AG04450 (cell line): ENCODE results near the gene AQP2. TPM values are rescaled to one million over a fixed set of nuclear protein-coding genes. Genes with fewer than 3 reads are reported as not detected.

Experiments
- CTCF ChIA-PET: fragments of 300-600, 350-600 bp; formaldehyde crosslinking; extraction: SDS; loops from one replicate; lab custom pipeline; 2022; ENCODE audit warnings: antibody characterized with exemption, inconsistent platforms; lab: Charles Lee
- POLR2A ChIA-PET: fragments of 350-600 bp; formaldehyde crosslinking; extraction: SDS; loops from one replicate; lab custom pipeline; 2021; ENCODE audit warnings: antibody characterized with exemption, inconsistent platforms; lab: Yijun Ruan, JAX
- DNase-seq: peaks from one replicate; pipeline ENCODE4 v3.0.0-alpha.2; 2011; ENCODE audit warnings: low read depth, low spot score
- H3K27ac ChIP-seq: one replicate; pipeline ENCODE4 v1.5.1; 2012; ENCODE audit warnings: low read depth, low read length, control low read depth
- H3K27me3 ChIP-seq: one replicate; pipeline ENCODE4 v1.6.0; 2012; ENCODE audit warnings: low read length; ENCODE audit not compliant: control insufficient read depth, insufficient read depth
- H3K4me3 ChIP-seq: 2 replicates; pipeline ENCODE4 v1.5.1; 2011; ENCODE audit warnings: mild to moderate bottlenecking, low read depth, low read length, control low read depth
- H3K9me3 ChIP-seq: 2 replicates; pipeline ENCODE4 v1.5.1; 2012; ENCODE audit warnings: low read length; ENCODE audit not compliant: control insufficient read depth, insufficient read depth
- polyA plus RNA-seq: library from polyadenylated mRNA; depleted of rRNA; stranded (reverse); fragments of >200 nt; gene quantifications from 2 replicates; pipeline ENCODE4 v1.2.3, GENCODE V29; 2011
- TF ChIP-seq, protein P1 (sequence below): IDR thresholded peaks from 2 replicates; pipeline ENCODE4 v1.5.1; 2011; ENCODE audit warnings: low read depth, low read length, control low read depth, inconsistent platforms

Gene AQP2
- polyA plus RNA-seq, 1 experiment: not detected

DNA sequence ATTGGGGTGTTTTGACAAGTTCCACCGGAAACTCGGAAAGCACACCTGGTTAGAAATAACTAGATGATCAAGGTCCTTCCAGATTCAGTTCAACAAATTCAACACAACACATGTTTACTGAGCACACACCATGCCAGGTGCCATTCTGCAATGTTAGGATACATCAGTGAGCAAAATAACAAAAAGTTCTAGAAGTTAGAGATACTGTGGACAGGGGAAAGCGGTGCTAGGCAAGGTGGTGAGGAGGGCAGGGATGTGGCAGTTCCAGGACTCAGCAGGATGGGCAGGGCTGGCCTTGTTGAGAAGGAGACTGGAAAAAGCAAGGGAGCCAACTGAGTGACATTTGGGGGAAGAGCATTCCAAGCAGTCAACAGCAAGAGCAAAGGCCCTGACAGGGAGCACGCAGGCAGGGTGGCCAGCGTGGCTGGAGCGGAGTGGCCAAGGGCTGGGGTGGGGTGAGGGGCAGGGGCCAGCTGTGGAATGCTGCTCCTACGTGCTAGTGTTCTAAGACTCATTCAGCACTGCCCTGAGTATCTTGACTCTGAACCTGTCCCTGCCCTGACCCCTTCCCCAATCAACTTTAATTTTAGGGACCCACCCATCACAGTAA lies 27.4 kb upstream of the AQP2 start:
- CTCF ChIA-PET: interaction anchor here (2.0 kb wide), 1 partner anchor 23 kb away, joined by 5 read pairs; no protein-coding TSS in a partner anchor
- TF ChIP-seq, protein P1, sequence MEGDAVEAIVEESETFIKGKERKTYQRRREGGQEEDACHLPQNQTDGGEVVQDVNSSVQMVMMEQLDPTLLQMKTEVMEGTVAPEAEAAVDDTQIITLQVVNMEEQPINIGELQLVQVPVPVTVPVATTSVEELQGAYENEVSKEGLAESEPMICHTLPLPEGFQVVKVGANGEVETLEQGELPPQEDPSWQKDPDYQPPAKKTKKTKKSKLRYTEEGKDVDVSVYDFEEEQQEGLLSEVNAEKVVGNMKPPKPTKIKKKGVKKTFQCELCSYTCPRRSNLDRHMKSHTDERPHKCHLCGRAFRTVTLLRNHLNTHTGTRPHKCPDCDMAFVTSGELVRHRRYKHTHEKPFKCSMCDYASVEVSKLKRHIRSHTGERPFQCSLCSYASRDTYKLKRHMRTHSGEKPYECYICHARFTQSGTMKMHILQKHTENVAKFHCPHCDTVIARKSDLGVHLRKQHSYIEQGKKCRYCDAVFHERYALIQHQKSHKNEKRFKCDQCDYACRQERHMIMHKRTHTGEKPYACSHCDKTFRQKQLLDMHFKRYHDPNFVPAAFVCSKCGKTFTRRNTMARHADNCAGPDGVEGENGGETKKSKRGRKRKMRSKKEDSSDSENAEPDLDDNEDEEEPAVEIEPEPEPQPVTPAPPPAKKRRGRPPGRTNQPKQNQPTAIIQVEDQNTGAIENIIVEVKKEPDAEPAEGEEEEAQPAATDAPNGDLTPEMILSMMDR: no peak
- Histone ChIP-seq H3K9me3 (no peaks in the 10 kb centered on the region), H3K27me3 (peaks cover 3% of the 10 kb centered on the region), H3K4me3 (no peak overlapping the region), H3K27ac (no peak overlapping the region)
- POLR2A ChIA-PET: no interaction called here
- no peak for DNase-seq

DNA sequence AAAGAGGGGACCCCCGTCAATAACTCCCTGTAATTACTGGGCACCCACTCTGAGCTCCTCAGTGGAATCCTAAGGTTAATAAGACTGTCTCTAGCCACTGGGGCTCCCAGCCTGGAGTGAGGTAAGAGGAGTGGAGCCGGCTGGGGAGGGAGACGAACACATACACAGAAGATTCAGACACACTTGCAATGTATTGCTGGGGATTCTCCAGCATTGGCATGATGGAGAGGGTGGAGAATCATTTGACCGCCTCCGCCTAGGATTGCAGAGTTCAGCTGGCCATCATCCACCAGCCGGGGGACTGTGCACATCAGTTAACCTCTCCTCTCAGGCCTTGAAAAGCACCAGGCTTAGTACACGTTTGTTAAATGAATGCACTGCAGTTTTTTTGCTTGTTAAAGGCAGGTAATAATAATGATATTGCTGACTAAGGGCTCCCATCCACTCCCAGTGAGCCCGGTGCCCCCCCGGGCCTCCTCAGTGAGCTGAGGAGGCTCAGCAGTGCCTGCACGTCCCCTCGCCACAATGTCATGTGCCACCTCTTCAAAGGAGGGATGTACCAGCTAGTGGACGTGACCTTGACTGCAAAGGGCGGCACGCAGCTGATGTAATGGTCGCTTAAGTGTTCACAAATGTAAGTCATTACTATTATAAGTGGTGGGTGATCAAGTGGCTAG lies 26.5 kb upstream of the AQP2 start:
- no peak for DNase-seq
- TF ChIP-seq, protein P1: no peak
- CTCF ChIA-PET: interaction anchor here (2.0 kb wide), 1 partner anchor 22 kb away, joined by 5 read pairs; no protein-coding TSS in a partner anchor
- Histone ChIP-seq H3K9me3 (no peaks in the 10 kb centered on the region), H3K27ac (no peak overlapping the region), H3K27me3 (no peaks in the 10 kb centered on the region), H3K4me3 (no peak overlapping the region)
- POLR2A ChIA-PET: no interaction called here

DNA sequence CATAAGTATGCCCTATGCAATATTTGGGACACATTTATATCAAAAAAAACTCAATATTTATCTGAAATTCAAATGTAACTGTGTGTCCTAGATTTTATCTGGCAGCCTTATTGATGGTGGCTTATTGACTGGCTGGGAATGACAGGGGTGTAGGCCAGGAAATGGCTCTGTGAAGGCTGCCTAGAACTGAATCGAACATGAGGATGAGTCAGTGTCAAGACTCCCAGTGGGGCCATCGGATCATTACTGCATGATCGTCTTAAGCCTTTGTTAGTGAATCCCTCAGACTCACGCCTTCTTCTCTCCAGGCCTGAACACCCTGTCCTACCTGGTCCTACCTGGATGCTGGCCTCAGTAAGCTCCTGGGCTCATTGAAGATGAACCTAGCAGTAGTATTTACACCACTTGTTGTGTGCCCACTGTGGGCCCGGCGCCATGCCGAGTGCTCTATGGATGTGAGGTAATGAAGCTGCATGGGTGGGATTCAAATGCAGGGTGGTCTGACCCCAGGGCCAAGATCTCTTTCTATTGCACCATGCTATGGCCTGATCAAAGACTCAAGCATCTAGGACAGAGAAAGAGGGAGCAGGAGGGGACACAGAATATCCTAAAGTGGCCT lies 25.8 kb upstream of the AQP2 start:
- TF ChIP-seq, protein P1: no peak
- no peak for DNase-seq
- H3K27ac ChIP-seq: no peak overlapping the region
- POLR2A ChIA-PET: no interaction called here
- CTCF ChIA-PET: no interaction called here
- no peaks in the 10 kb centered on the region for H3K27me3 ChIP-seq
- no peaks in the 10 kb centered on the region for H3K9me3 ChIP-seq
- H3K4me3 ChIP-seq: no peak overlapping the region

DNA sequence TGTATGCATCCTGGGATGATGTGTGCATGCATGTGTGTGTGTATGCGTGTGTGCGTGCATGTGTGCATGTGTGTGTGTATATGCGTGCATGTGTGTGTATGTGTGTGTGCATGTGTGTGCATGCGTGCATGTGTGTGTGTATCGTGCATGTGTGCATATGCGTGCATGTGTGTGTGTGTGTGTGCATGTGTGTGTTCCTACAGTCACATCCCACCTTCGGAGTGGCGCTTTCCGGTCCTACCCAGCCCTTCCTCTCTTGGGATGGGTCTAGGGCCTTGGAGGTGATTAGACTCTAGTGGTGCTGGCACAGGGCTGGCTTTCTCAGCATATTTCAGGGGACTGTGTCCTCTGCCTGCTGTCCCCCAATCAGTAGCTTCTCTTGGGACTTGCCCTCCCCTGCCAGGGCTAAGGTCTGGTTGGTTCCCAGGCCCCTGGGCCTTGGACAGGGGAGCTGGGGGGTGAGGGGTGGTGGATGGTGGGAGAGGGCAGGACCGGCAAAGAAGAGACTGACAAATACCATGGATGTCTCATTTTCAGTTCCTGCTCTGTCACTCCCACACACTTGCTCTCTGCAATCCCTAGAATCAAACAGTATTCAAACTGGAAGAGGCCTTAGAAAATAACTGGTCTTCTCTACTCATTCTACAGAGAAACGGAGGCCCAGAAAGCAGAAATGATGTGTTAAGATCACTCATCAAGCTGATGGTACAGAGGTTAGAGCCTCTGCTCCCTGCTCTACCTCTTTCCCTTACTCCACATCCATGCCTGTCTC lies 24.9 kb upstream of the AQP2 start:
- Histone ChIP-seq H3K4me3 (no peak overlapping the region), H3K27me3 (no peaks in the 10 kb centered on the region), H3K27ac (no peak overlapping the region), H3K9me3 (no peaks in the 10 kb centered on the region)
- ChIA-PET POLR2A (interaction anchor here (0.6 kb wide), 1 partner anchor 208 kb away, joined by 7 read pairs; no protein-coding TSS in a partner anchor), CTCF (interaction anchor here (1.5 kb wide), 1 partner anchor 20 kb away, joined by 4 read pairs; no protein-coding TSS in a partner anchor)
- TF ChIP-seq, protein P1: no peak
- no peak for DNase-seq
